SK-N-SH treated with all-trans-retinoic acid at 6 μM for 48 hours (cell line): ENCODE measurements around the gene ROMO1.

Experiments
- ATAC-seq: fragments of 200-7000 bp; cut with Tn5 transposase; 3 replicates; pipeline ENCODE4 v1.9.1; 2020; ENCODE audit warnings: mild to moderate bottlenecking, moderate library complexity
- ARNTL ChIP-seq: fragments of 450-650 bp; formaldehyde crosslinking; IDR thresholded peaks from 2 replicates; pipeline ENCODE4 v1.5.0; 2020; ENCODE audit warnings: low read depth, mild to moderate bottlenecking, moderate library complexity, borderline replicate concordance
- BACH2 ChIP-seq: fragments of 250-450 bp; sonication (Bioruptor Pico); IDR thresholded peaks from 2 replicates; pipeline ENCODE4 v1.9.0; 2021; ENCODE audit warnings: mild to moderate bottlenecking, borderline replicate concordance
- CSDC2 ChIP-seq: fragments of 250-450 bp; sonication (Bioruptor Pico); IDR thresholded peaks from 2 replicates; pipeline ENCODE4 v1.5.0; 2020; ENCODE audit warnings: mild to moderate bottlenecking, moderate library complexity
- ESRRG ChIP-seq: fragments of 250-450 bp; sonication (Bioruptor Pico); IDR thresholded peaks from 2 replicates; pipeline ENCODE4 v1.6.1; 2021; ENCODE audit warnings: mild to moderate bottlenecking
- GLIS3 ChIP-seq: fragments of 250-450 bp; sonication (Bioruptor Pico); IDR thresholded peaks from 2 replicates; pipeline ENCODE4 v1.5.0; 2020; ENCODE audit warnings: mild to moderate bottlenecking, moderate library complexity
- ISL1 ChIP-seq: fragments of 250-450 bp; sonication (Bioruptor Pico); IDR thresholded peaks from 2 replicates; pipeline ENCODE4 v2.1.2; 2022; ENCODE audit warnings: mild to moderate bottlenecking, moderate library complexity
- OSR1 ChIP-seq: fragments of 250-450 bp; sonication (Bioruptor Pico); IDR thresholded peaks from 2 replicates; pipeline ENCODE4 v1.8.0; 2022; ENCODE audit warnings: moderate library complexity, mild to moderate bottlenecking, inconsistent platforms
- RARB ChIP-seq: fragments of 250-450 bp; sonication (Bioruptor Pico); IDR thresholded peaks from 2 replicates; pipeline ENCODE4 v1.8.0; 2021; ENCODE audit warnings: mild to moderate bottlenecking, moderate library complexity
- SNAI2 ChIP-seq: fragments of 250-450 bp; sonication (Bioruptor Pico); IDR thresholded peaks from 2 replicates; pipeline ENCODE4 v1.5.0; 2020; ENCODE audit warnings: mild to moderate bottlenecking, moderate library complexity
- TCF4 ChIP-seq: fragments of 250-450 bp; sonication (Bioruptor Pico); IDR thresholded peaks from 2 replicates; pipeline ENCODE4 v1.8.0; 2021; ENCODE audit warnings: mild to moderate bottlenecking, moderate library complexity, borderline replicate concordance
- TOX ChIP-seq: fragments of 250-450 bp; sonication (Bioruptor Pico); IDR thresholded peaks from 2 replicates; pipeline ENCODE4 v1.8.0; 2021; ENCODE audit warnings: mild to moderate bottlenecking, moderate library complexity, borderline replicate concordance
- ZC3H10 ChIP-seq: fragments of 250-450 bp; sonication (Bioruptor Pico); IDR thresholded peaks from 2 replicates; pipeline ENCODE4 v1.5.1; 2021; ENCODE audit warnings: mild to moderate bottlenecking, moderate library complexity
- ZFP3 ChIP-seq: fragments of 250-450 bp; sonication (Bioruptor Pico); IDR thresholded peaks from 2 replicates; pipeline ENCODE4 v1.5.0; 2020; ENCODE audit warnings: mild to moderate bottlenecking, moderate library complexity
- ZFP30 ChIP-seq: fragments of 450-650 bp; formaldehyde crosslinking; IDR thresholded peaks from 2 replicates; pipeline ENCODE4 v1.5.0; 2022; ENCODE audit warnings: mild to moderate bottlenecking, moderate library complexity
- ZNF565 ChIP-seq: fragments of 450-650 bp; formaldehyde crosslinking; conservative IDR thresholded peaks from 2 replicates; pipeline ENCODE4 v1.5.0; 2020; ENCODE audit warnings: low read depth, mild to moderate bottlenecking, moderate library complexity
- ZNF70 ChIP-seq: fragments of 450-650 bp; formaldehyde crosslinking; IDR thresholded peaks from 2 replicates; pipeline ENCODE4 v1.5.0; 2020; ENCODE audit warnings: mild to moderate bottlenecking, moderate library complexity
- ZNF8 ChIP-seq: fragments of 450-650 bp; formaldehyde crosslinking; IDR thresholded peaks from 2 replicates; pipeline ENCODE4 v1.5.0; 2020; ENCODE audit warnings: mild to moderate bottlenecking, moderate library complexity
- TF ChIP-seq, protein P1 (sequence below): fragments of 250-450 bp; sonication (Bioruptor Pico); IDR thresholded peaks from 2 replicates; pipeline ENCODE4 v1.8.0; 2020; ENCODE audit warnings: mild to moderate bottlenecking, moderate library complexity, borderline replicate concordance
- TF ChIP-seq, protein P2 (sequence below): fragments of 250-450 bp; sonication (Bioruptor Pico); IDR thresholded peaks from 2 replicates; pipeline ENCODE4 v1.5.1; 2021; ENCODE audit warnings: mild to moderate bottlenecking, moderate library complexity
- TF ChIP-seq, protein P3 (sequence below): fragments of 250-450 bp; sonication (Bioruptor Pico); IDR thresholded peaks from 2 replicates; pipeline ENCODE4 v1.5.0; 2020; ENCODE audit warnings: mild to moderate bottlenecking, moderate library complexity
- TF ChIP-seq, protein P4 (sequence below): fragments of 250-450 bp; sonication (Bioruptor Pico); IDR thresholded peaks from 2 replicates; pipeline ENCODE4 v1.5.1; 2020; ENCODE audit warnings: low read depth, mild to moderate bottlenecking, moderate library complexity

ROMO1 gene

DNA sequence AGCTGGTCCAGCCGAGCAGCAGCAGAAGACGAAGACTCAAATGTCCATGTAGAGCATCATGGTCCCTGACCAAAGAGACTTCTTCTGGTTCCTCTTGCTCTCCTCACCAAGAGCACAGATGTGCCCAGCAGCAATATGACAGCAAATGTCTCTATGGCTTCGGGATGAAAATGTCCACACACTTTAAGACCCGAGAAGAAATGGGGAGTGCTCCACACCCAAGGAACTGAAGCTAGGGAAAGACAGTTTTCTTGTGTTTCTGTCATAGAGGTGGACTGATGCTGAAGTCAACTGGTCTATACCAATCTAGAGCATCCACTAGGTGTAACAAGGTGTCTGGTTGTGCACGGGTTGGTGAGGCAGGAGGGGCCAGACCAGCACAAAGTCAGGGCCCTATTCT lies 30.0 kb upstream of the ROMO1 start:
- no peak for ATAC-seq
- TF ChIP-seq ZNF70 (CRISPR knock-in tag), result no peak
- no peak for TF ChIP-seq SNAI2
- no peak for TF ChIP-seq TCF4
- no peak for TF ChIP-seq GLIS3 (CRISPR knock-in tag)
- TF ChIP-seq, protein P1, sequence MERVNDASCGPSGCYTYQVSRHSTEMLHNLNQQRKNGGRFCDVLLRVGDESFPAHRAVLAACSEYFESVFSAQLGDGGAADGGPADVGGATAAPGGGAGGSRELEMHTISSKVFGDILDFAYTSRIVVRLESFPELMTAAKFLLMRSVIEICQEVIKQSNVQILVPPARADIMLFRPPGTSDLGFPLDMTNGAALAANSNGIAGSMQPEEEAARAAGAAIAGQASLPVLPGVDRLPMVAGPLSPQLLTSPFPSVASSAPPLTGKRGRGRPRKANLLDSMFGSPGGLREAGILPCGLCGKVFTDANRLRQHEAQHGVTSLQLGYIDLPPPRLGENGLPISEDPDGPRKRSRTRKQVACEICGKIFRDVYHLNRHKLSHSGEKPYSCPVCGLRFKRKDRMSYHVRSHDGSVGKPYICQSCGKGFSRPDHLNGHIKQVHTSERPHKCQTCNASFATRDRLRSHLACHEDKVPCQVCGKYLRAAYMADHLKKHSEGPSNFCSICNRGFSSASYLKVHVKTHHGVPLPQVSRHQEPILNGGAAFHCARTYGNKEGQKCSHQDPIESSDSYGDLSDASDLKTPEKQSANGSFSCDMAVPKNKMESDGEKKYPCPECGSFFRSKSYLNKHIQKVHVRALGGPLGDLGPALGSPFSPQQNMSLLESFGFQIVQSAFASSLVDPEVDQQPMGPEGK (CRISPR knock-in tag), result no peak
- TF ChIP-seq, all 23 proteins: peak for 0

DNA sequence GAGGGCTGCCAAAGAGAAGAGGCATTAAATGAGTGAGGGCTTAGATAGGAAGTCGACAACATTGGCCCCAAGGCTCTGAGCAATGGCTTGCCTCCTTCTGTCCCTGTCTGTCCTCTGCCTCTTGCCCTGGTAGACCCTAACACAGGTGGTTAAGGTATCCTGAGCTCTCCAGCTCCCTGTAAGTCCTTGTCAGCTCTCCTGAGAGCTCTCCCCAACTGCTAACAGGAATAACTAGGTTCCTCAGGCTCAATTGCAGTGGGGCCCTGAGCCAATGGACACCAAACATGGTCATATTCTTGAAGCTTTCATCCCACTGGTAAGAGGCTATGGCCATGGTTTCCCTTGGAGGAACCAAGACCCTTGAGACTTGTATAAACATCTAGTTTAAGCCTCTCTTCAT lies 29.5 kb upstream of the ROMO1 start:
- ATAC-seq, result no peak
- TF ChIP-seq ZNF70 (CRISPR knock-in tag), result no peak
- TF ChIP-seq RARB (CRISPR knock-in tag), result no peak
- TF ChIP-seq CSDC2 (CRISPR knock-in tag), result no peak
- TF ChIP-seq, protein P2, sequence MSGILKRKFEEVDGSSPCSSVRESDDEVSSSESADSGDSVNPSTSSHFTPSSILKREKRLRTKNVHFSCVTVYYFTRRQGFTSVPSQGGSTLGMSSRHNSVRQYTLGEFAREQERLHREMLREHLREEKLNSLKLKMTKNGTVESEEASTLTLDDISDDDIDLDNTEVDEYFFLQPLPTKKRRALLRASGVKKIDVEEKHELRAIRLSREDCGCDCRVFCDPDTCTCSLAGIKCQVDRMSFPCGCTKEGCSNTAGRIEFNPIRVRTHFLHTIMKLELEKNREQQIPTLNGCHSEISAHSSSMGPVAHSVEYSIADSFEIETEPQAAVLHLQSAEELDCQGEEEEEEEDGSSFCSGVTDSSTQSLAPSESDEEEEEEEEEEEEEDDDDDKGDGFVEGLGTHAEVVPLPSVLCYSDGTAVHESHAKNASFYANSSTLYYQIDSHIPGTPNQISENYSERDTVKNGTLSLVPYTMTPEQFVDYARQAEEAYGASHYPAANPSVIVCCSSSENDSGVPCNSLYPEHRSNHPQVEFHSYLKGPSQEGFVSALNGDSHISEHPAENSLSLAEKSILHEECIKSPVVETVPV (CRISPR knock-in tag), result no peak
- TF ChIP-seq BACH2 (CRISPR knock-in tag), result no peak
- TF ChIP-seq ZNF8 (CRISPR knock-in tag), result no peak
- no peak for TF ChIP-seq TOX (CRISPR knock-in tag)
- no peak for TF ChIP-seq ZNF565 (CRISPR knock-in tag)
- no peak for TF ChIP-seq GLIS3 (CRISPR knock-in tag)
- no peak for TF ChIP-seq TCF4
- no peak for TF ChIP-seq ESRRG (CRISPR knock-in tag)
- no peak for TF ChIP-seq ZC3H10 (CRISPR knock-in tag)
- TF ChIP-seq, protein P3, sequence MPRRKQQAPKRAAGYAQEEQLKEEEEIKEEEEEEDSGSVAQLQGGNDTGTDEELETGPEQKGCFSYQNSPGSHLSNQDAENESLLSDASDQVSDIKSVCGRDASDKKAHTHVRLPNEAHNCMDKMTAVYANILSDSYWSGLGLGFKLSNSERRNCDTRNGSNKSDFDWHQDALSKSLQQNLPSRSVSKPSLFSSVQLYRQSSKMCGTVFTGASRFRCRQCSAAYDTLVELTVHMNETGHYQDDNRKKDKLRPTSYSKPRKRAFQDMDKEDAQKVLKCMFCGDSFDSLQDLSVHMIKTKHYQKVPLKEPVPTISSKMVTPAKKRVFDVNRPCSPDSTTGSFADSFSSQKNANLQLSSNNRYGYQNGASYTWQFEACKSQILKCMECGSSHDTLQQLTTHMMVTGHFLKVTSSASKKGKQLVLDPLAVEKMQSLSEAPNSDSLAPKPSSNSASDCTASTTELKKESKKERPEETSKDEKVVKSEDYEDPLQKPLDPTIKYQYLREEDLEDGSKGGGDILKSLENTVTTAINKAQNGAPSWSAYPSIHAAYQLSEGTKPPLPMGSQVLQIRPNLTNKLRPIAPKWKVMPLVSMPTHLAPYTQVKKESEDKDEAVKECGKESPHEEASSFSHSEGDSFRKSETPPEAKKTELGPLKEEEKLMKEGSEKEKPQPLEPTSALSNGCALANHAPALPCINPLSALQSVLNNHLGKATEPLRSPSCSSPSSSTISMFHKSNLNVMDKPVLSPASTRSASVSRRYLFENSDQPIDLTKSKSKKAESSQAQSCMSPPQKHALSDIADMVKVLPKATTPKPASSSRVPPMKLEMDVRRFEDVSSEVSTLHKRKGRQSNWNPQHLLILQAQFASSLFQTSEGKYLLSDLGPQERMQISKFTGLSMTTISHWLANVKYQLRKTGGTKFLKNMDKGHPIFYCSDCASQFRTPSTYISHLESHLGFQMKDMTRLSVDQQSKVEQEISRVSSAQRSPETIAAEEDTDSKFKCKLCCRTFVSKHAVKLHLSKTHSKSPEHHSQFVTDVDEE (CRISPR knock-in tag), result no peak
- TF ChIP-seq, protein P1 (CRISPR knock-in tag), result no peak
- no peak for TF ChIP-seq OSR1 (CRISPR knock-in tag)
- TF ChIP-seq ZFP30 (CRISPR knock-in tag), result no peak
- TF ChIP-seq ARNTL, result no peak
- TF ChIP-seq ISL1 (CRISPR knock-in tag), result no peak
- no peak for TF ChIP-seq ZFP3
- TF ChIP-seq, protein P4, sequence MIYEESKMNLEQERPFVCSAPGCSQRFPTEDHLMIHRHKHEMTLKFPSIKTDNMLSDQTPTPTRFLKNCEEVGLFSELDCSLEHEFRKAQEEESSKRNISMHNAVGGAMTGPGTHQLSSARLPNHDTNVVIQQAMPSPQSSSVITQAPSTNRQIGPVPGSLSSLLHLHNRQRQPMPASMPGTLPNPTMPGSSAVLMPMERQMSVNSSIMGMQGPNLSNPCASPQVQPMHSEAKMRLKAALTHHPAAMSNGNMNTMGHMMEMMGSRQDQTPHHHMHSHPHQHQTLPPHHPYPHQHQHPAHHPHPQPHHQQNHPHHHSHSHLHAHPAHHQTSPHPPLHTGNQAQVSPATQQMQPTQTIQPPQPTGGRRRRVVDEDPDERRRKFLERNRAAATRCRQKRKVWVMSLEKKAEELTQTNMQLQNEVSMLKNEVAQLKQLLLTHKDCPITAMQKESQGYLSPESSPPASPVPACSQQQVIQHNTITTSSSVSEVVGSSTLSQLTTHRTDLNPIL (CRISPR knock-in tag), result no peak
- TF ChIP-seq, all 23 proteins: peak for 0

DNA sequence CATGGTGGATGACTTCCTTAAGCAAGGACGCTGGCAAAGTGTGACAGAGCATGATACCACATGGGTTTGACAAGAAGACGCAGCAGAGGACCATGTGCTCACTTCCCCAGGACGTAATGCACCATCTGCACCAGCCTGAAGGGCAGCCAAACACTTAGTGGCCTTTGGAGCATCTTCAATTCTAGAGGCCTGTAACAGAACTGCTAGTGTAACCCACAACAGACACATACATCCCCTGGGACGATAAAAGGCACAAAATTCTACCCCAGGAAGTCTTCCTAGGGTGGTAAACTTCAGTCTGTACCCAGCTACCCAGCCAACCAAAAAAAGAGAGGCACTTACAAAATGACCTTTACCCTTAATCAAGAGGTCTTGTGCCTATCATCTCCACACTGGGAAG lies 25.3 kb upstream of the ROMO1 start:
- TF ChIP-seq ZC3H10 (CRISPR knock-in tag), result no peak
- TF ChIP-seq ZNF70 (CRISPR knock-in tag), result no peak
- TF ChIP-seq, protein P3 (CRISPR knock-in tag), result no peak
- no peak for TF ChIP-seq OSR1 (CRISPR knock-in tag)
- TF ChIP-seq TOX (CRISPR knock-in tag), result no peak
- TF ChIP-seq ZNF565 (CRISPR knock-in tag), result no peak
- no peak for TF ChIP-seq ESRRG (CRISPR knock-in tag)
- TF ChIP-seq GLIS3 (CRISPR knock-in tag), result no peak

More for the DNA sequence above, 25.3 kb upstream of the ROMO1 start:
- ATAC-seq, result no peak
